ENCODE results near the gene EGLN1.
"Not testable (repeated sequence)": the region's sequence is repeated elsewhere in the genome, so short reads cannot be mapped to it uniquely, and the experiment has no call there.

EGLN1 gene

GRCh38 chr1:231364192-231364591, 57.9 kb downstream of the EGLN1 start:
- no peak for DNase-seq (ENCODE audit: low read depth in 1 of 2, low spot score in 1 of 2)

DNA sequence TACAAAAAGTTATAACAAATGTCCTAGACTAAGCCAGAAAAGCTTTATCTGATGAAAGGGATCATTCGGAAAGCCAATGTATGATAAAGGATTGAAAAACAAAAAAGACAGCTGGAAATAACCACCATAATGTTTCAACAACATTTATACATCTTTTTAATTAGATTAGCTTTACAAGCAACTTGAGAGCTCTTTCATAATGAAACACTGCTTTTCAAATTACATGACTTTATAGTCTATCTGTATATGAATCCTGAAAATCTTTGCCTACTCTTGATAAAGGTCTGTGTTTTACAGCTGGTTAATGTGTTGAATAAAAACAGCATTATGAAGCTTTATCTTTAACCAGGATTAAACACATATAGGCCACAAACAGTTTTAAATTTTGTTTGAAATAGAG, 58.5 kb downstream of the EGLN1 start:
- no peak for DNase-seq (ENCODE audit: low read depth in 1 of 2, low spot score in 1 of 2)

GRCh38 chr1:231362325-231362724, 59.8 kb downstream of the EGLN1 start:
- DNase-seq (ENCODE audit: low read depth in 1 of 2, low spot score in 1 of 2), result no peak

GRCh38 chr1:231359113-231359512, 63.0 kb downstream of the EGLN1 start:
- no peak for DNase-seq (ENCODE audit: low read depth in 1 of 2, low spot score in 1 of 2)

GRCh38 chr1:231357831-231358354, 64.2 kb downstream of the EGLN1 start:
- DNase-seq (ENCODE audit: low read depth in 1 of 2, low spot score in 1 of 2), result no peak

GRCh38 chr1:231357187-231357772, 64.8 kb downstream of the EGLN1 start:
- no peak for DNase-seq (ENCODE audit: low read depth in 1 of 2, low spot score in 1 of 2)

- no peak for DNase-seq (ENCODE audit: low read depth in 1 of 2, low spot score in 1 of 2)
Observed at GRCh38 chr1:231355171-231355570, 66.9 kb downstream of the EGLN1 start.

- no peak for DNase-seq (ENCODE audit: low read depth in 1 of 2, low spot score in 1 of 2)
Observed at GRCh38 chr1:231354330-231355020, 67.6 kb downstream of the EGLN1 start.

DNA sequence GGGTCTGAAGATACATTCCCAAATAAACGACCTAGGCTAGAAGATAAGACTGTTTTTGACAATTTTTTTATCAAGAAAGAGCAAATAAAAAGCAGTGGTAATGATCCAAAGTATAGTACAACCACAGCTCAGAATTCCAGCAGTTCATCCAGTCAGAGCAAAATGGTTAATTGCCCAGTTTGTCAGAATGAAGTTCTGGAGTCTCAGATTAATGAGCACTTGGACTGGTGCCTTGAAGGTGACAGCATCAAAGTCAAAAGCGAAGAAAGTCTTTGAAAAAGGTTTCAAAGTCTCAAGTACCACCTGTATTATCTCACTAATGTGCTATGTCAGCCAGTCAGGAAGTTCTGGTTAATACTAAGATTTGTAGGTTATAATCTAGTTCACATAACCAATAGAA, 69.0 kb downstream of the EGLN1 start:
- no peak for DNase-seq (ENCODE audit: low read depth in 1 of 2, low spot score in 1 of 2)

DNA sequence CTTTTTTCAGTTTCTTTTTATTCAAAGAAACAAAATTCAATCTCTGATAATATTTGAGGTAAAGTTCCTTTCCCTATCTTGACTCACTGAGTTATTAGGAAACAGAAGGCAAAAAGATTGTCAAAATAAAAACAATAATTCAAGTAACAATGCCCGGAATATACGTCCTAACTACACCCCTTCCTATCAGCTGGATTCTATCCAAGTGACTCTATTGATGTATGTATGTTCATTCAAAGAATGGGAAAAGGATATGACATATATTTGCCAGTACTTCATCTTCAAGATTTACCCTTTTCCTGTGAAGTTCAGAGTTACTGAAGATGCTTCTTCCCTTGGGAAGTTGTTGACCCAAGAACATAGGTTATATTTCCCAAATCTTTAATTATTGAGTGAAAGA, 70.3 kb downstream of the EGLN1 start:
- DNase-seq (ENCODE audit: low read depth in 1 of 2, low spot score in 1 of 2), result no peak

- not testable (repeated sequence) for DNase-seq (ENCODE audit: low read depth in 1 of 2, low spot score in 1 of 2)
Observed at GRCh38 chr1:231348856-231349255, 73.2 kb downstream of the EGLN1 start.

DNA sequence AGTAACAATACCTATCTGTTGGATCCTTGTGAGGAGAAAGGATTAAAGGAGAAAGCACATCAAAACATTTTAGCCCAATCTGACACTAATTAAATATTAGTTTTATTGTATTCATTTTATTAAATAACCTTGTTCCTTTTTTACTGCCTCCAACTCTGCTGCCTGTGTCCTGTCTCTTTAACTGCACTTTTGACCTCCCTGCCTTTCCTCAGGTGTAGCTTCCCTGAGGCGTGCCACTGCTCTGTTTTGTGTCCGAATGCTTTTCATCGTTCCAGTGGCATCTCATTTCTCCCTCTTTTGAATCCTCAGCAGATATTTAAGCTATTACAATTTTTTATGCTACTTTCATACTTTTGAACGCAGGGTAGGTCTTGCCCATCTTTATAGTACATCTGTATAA, 73.6 kb downstream of the EGLN1 start:
- no peak for DNase-seq (ENCODE audit: low read depth in 1 of 2, low spot score in 1 of 2)

- DNase-seq (ENCODE audit: low read depth in 1 of 2, low spot score in 1 of 2), result no peak
Observed at GRCh38 chr1:231347961-231348360, 74.1 kb downstream of the EGLN1 start.

DNA sequence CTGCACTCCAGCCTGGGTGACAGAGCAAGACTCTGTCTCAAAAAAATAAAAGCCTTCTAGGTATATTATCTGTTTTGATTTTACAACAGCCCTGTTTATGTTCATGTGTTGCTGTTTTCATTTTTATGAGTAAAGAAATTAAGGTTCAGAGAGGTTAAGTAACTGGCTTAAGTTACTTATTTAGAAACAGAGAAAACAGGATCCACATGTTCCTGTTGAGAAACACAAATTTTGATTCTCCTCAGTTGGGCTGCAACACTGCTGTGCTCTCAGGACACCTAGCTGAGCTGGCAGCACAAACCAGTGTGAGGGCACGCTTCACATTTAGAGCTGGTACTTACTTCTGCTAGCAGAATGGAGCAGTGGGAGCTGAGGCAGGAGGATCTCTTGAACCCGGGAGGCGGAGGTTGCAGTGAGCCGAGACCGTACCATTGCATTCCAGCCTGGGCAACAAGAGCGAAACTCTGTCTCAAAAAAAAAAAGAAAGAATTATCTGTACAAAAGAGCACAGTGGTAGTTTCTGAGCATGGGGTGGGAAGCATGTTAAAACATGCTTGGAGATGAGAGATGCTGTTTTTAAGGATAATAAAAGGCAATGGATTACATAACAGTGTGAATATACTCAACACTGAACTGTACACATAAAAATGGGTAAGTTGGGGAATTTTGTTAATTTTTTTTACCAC, 81.6 kb downstream of the EGLN1 start:
- no peak for DNase-seq (ENCODE audit: low read depth in 1 of 2, low spot score in 1 of 2)

GRCh38 chr1:231338270-231339128, 83.6 kb downstream of the EGLN1 start, which contains the start of gene SPRTN:
TSS of gene SPRTN (plus strand) at chr1:231338293. CDS start at chr1:231338384, 91 bp downstream.
- no peak for DNase-seq (ENCODE audit: low read depth in 1 of 2, low spot score in 1 of 2)

DNA sequence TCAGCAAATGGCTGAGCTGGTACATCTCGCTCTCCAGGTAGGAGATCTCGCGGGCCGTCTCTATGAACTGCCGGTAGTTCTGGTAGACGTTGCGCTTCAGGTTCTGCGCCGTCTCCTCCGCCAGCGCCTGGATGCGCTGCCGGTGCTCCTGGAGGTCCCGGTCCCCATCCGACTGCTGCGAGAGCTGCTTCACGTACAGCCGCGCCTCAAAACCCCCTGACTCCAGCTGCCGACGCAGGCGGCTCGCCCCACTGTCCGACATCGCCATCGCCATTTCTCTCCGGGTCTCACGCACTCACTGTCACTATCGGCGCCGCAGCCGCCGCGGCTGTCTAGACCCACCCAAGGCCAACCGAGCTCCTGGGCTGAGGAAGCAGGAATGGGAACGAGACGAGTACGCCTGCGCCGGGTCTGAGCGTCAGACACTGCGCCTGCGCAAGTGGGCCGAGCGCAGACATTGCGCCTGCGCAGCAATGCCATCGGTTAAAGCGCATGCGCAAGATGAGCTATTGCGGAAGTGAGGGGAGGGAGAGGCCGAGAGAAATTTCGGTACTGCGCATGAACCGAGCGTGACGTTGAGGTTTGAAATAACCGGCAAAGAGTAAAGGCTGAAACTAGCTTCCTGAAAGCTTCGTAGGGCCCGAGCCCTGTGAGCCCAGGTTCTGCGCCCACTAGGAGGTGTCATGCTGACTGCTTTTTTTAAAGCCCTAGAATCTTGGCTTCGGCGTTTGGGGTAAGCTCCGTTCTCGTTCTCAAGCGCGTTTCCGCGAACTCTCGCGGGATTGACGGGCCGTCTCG, 84.4 kb downstream of the EGLN1 start, which contains the start of gene EXOC8:
Gene EXOC8 (minus strand): TSS at position 381 of the 798 bp plus-strand sequence. CDS start 107 bp downstream, at position 274.
- DNase-seq (ENCODE audit: low read depth in 1 of 2, low spot score in 1 of 2), result peak; percentile 97 to 98

- peak in 1 of 2 donors; percentile 23 for DNase-seq (ENCODE audit: low read depth in 1 of 2, low spot score in 1 of 2)
Observed at GRCh38 chr1:231337043-231337471, 85.0 kb downstream of the EGLN1 start.

- DNase-seq (ENCODE audit: low read depth in 1 of 2, low spot score in 1 of 2), result no peak
Observed at GRCh38 chr1:231335663-231336602, 86.2 kb downstream of the EGLN1 start.

GRCh38 chr1:231334952-231335351, 87.1 kb downstream of the EGLN1 start:
- DNase-seq (ENCODE audit: low read depth in 1 of 2, low spot score in 1 of 2), result no peak
